ENCODE measurements around the gene PTPRO.

The PTPRO gene

DNA sequence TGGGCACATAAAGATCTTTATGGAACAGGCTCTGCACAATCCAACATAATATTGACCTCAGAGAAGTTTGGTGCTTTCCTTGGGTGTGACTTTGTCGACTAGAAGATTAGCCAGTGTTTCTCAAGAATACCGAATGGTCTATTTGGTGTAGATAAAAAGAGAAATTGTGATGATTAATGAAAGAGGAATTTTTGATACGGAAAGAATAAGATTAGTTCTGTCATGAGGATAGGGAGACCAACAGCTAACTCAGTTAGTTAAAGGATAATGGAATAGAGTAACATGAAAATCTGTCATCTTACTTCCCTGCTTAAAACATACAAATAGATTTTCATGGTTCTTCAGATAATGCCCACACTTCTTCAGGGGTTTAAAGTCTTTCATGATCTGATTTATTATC lies 24.2 kb downstream of the PTPRO start:
- DNase-seq (ENCODE audit: low spot score), result no peak

DNA sequence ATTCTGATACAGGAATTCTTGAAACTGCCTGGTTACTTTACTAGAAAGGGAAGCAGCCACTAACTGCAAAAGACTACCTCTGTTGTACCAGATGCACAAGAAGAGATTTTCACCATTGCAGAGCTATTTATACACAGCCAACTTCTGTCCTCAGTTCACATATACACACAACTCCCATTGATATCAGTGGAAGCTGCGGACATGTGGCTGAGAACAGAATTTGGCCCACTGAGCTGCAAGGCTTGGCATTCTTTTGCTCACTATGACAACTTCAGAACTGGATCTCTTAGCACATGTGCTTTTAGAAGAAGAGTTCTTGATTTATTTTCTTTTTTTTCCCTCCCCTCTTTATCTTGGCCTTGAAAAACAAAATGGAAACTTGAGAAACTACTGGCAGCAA lies 28.3 kb downstream of the PTPRO start:
- DNase-seq (ENCODE audit: low spot score), result no peak

DNA sequence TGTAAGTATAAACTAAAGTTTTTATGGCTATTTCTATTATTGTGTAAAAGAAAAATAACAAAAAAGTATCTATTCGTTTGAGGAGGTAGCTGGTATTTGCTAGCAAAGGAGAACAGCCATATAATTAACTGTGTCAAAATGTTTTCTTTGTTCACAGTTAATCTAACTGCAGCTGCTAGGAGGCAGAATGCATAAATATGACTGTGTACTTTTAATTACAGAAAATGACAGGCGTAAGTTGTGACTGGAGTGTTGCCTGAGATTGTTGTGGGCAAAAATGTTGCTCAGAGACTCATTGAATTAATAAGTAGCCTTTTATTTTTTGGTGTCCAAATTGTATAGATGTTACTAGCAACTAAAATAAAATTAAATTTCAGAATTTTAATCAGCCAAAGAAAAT lies 33.5 kb downstream of the PTPRO start:
- DNase-seq (ENCODE audit: low spot score), result no peak

DNA sequence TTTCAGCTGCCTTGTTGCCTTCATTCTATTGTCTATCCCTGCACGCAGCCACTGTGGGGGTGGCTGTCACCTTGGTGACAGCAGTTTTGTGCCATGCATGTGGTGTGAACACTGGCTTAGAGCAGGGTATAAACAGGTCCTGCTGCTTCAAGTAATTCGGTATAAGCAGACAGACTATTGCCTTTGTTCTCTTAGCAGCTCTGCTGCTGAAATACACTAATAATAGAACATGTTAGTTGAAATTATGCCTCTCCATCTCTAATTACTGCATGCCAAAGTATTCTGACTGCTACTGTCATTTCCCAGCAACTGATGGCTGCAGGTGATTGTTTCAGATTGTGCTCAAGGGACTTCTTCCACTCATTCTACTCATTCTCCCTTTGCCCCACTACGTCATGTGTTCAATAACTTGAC lies 34.6 kb downstream of the PTPRO start:
- DNase-seq (ENCODE audit: low spot score), result no peak

GRCh38 chr12:15364221-15365160 lies 42.2 kb downstream of the PTPRO start:
- DNase-seq (ENCODE audit: low spot score), result no peak

DNA sequence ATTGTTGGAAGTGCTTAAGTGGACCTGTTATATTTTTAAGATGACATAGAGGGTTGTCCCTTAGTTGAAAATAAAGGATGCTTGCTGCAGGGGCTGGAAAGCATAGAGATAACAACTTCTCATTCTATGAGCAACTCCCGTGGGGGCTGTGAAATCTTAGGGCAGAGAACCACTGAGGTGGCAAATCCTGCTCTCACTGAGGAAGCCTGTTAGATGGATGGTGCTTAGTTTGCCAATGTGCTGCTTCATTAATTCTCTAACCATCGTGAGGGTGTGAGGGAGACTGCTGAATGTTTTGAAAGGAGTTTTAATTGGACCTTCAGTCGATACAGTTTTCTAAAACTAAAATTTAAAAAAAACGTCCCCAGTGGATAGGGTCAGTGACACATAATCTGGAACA lies 46.5 kb downstream of the PTPRO start:
- no peak for DNase-seq (ENCODE audit: low spot score)

DNA sequence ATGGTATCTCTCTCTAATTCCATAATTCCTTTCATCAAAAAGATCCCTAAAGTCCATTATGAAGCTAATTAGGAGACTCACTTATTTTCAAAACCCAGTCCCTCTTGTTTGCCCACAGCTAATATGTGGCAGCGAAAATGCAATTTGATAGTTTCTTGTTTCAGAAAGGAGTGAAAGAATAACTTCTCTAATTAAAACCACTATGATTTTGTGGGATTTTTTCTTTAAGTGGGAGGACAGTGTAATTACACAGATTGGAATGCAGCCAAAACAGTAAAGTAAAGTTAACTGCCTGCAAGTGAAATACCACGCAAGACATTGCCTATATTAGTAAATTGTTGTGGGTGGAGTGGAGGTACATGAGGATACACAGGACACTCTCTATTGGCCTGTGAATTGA lies 50.0 kb downstream of the PTPRO start:
- no peak for DNase-seq (ENCODE audit: low spot score)

- no peak for DNase-seq (ENCODE audit: low spot score)
These were observed 65.5 kb downstream of the PTPRO start for GRCh38 chr12:15387772-15388171.

DNA sequence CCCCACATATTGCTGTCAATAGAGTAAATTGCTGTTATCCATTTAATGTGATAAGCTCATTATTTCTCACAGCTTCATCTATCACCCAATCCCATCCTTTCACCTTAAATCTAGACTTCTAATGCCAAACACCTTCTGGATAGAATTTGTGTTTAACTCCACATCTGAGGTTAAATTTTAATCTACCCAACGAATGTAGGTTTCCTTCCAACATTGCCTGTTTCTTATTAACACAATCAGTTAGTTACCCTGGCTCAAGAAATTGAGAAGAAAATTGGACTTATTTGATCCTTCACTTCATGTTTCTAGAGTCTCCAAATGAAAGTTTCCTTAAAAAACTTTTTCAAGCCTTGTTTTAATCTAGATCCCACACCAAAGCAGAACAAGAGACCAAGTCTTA lies 67.3 kb downstream of the PTPRO start:
- no peak for DNase-seq (ENCODE audit: low spot score)

- no peak for DNase-seq (ENCODE audit: low spot score)
These were observed 70.7 kb downstream of the PTPRO start for GRCh38 chr12:15393037-15393436.

DNA sequence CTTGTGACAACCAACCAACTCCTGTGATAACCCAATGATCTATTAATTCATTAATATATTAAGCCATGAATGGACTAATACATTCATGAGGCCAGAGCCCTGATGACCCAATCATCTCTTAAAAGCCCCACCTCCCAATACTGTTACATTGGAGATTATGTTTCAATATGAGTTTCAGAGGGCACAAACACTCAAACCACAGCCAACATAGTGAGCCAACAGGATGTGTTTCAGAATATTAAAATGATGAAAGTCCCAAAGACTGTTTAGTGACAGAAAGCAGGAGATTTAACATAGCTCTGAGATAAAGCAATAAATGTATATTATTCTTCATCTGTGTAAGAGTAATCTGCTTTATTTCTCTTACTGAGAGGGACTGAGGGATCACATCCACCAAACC lies 71.7 kb downstream of the PTPRO start:
- DNase-seq (ENCODE audit: low spot score), result no peak

DNA sequence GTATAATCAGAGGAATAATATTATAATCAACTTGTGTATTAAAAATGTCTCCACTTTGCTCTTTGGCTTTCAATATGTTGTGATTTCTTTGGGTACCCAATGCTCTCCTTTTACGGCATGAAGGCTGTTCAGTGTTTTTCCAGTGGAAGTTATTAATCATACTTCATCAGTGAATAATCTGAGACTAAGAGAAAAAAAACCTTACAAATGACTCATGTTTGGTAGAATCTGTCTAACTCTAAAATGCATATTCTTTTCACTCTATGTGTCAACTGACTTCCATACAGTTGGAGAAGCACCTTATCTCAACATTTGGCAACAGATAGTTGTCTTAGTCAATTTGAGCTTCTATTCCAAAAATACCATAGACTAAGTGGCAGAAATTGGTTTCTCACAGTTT lies 82.2 kb downstream of the PTPRO start:
- DNase-seq (ENCODE audit: low spot score), result no peak

DNA sequence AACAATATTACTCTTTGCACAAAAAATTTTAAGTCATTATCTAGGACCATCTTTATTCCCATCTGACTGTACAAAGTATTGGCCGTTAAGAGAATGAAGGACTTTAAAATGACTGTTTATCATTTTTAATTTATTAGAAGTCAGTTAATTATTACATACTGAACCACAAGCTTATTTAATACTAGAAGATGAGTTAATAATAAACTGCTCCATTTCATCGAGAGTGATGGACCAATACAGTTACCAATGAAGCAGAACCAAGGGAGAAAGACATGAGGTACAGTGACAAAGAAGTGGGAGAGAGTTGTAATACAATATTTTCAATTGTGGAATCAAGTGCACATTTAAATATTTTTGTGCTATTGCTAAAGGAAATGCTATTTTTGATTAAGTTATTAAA lies 83.3 kb downstream of the PTPRO start:
- no peak for DNase-seq (ENCODE audit: low spot score)

- no peak for DNase-seq (ENCODE audit: low spot score)
These were observed 84.7 kb downstream of the PTPRO start for GRCh38 chr12:15407025-15407424.

- DNase-seq (ENCODE audit: low spot score), result no peak
These were observed 89.5 kb downstream of the PTPRO start for GRCh38 chr12:15411842-15412241.

DNA sequence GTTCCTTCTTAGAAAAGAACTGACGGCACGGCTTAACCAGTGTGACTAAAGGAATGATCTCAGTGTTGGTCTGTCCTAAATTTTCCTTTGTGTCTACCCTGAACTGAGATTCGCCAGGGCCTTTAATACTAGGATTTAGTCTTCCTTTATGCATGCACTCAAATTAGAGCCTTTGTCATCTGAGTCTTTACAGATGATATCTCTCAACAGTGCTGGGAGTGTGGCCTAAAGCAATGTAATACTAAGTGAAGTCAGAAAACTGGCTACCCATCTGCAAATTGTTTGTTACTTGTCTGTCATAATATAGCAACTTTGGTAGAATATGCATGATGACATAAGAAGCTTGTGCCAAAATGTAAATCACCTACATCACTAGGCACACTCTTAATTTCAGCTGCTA lies 95.4 kb downstream of the PTPRO start:
- DNase-seq (ENCODE audit: low spot score), result no peak

DNA sequence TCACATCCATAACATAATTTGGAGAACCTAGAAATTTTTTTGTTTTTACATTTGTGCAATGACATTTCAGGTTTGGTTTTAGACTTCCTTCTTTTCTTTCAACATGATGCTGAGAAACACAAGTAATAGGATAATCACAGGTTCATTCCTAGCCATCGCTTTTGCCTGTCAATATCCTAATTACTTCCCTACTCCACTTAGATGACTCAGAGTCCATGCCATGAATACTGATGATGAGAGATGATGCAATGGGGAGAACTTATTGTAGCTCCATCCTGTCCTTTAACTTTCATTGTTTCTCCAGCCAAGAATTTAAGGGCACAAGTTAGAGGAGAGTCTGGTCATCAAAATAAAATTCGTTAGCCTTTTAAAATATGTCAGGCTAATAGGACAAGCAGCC lies 101.3 kb downstream of the PTPRO start:
- DNase-seq (ENCODE audit: low spot score), result no peak

- no peak for DNase-seq (ENCODE audit: low spot score)
These were observed 105.6 kb downstream of the PTPRO start for GRCh38 chr12:15427913-15428312.

GRCh38 chr12:15428632-15429031 lies 106.3 kb downstream of the PTPRO start:
- DNase-seq (ENCODE audit: low spot score), result no peak

DNA sequence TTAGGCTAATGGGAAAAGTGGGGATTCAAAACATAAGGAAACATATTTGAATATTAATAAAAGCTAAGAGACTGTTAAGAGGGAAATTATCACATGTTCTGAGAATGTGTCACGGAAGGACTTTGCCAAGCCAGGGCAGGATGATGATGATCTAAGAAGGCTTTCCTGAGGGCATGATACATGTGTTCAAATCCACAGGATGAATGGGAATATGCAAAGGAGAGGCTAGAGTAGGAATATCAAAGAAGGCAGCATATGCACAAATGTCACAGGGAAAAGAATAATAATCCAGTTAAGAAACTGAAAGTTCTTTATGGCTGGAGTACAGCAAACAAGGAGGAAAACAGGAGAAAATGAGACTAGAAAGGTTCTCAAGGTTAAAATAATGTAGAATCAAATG lies 107.0 kb downstream of the PTPRO start:
- DNase-seq (ENCODE audit: low spot score), result no peak

DNA sequence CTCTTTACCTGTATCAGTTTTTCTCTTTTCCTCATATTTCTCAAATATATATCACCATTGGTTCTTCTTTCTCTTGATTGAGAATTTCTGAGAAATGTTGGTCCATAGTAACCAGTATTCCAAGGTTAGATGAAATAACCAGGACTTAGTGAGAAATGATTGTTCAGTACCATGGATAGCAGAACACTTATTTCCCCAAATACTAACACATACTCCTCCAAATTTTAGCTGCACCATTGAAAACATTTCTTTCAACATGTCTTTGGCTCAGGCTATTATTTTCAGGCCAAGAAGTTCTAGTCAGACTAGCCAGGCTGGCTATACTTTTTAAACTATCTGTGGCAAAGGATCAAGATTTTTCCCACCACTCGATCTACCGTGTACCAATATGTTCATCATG lies 113.3 kb downstream of the PTPRO start:
- DNase-seq (ENCODE audit: low spot score), result no peak

DNA sequence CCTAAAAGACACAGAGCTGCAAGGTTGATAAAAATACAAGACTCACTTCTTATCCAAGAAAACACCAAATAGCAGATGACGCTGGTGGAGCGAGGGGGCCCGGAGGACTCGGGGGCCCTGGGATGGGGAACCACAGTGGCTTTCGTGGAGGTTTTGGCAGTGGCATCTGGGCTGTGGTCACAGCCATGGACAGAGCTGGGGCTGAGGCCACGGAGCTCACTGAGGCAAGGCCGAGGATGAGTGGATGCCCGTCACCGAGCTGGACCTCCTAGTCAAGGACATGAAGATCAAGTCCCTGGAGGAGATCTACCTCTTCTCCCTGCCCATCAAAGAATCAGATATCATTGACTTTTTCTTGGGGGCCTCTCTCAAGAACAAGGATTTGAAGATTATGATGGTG lies 117.2 kb downstream of the PTPRO start:
- no peak for DNase-seq (ENCODE audit: low spot score)

DNA sequence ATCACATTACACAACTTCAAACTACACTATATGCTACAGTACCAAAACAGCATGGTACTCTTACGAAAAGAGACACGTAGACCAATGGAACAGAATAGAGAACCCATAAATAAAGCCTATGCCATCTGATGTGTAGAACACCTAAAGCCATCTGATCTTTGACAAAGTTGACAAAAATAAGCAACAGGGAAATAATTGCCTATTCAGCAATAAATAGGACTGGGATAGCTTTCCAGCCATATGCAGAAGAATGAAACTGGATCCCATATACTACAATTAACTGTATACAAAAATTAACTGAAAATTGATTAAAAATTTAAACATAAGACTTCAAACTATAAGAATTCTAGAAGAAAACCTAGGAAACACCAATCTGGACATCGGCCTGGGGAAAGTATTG lies 120.7 kb downstream of the PTPRO start:
- no peak for DNase-seq (ENCODE audit: low spot score)

DNA sequence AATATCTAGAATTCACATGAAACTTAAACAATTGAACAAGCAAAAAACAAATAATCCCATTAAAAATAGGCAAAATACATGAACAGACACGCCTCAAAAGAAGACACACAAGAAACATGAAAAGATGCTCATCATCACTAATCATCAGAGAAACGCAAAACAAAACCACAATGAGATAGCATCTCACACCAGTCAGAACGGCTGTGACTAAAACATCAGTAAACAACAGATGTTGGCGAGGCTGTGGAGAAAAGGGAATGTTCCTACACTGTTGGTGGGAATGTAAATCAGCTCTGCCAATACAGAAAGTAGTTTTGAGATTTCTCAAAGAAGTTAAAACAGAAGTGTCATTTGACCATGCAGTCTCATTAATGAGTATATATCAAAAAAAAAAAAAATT lies 121.3 kb downstream of the PTPRO start:
- no peak for DNase-seq (ENCODE audit: low spot score)

Measured in SK-N-DZ (cell line).